ENCODE measurements around the gene OTOS. TPM values are rescaled to one million over a fixed set of nuclear protein-coding genes. Genes with fewer than 3 reads are reported as not detected.

Gene OTOS
- total RNA-seq, 4 donors from 2014 or later = not detected

- no peak for TF ChIP-seq CTCF (IDR thresholded peaks at IDR 0.05)
- no peak for ATAC-seq (ENCODE audit: low FRiP score)
- no peak for DNase-seq (ENCODE audit: low spot score)
Observed at GRCh38 chr2:240168546-240169361, 28.3 kb upstream of the OTOS start.

GRCh38 chr2:240168041-240168440 is 27.6 kb upstream of the OTOS start:
- no peak for ATAC-seq (ENCODE audit: low FRiP score)

GRCh38 chr2:240167588-240167880 is 27.1 kb upstream of the OTOS start:
- no peak for DNase-seq (ENCODE audit: low spot score)

More at GRCh38 chr2:240168041-240168440, 27.6 kb upstream of the OTOS start:
- DNase-seq (ENCODE audit: low spot score) = no peak
- TF ChIP-seq CTCF (IDR thresholded peaks at IDR 0.05) = no peak

GRCh38 chr2:240166761-240167587 is 26.5 kb upstream of the OTOS start:
- TF ChIP-seq CTCF (IDR thresholded peaks at IDR 0.05) = no peak
- ATAC-seq (ENCODE audit: low FRiP score) (no peak), DNase-seq (ENCODE audit: low spot score) (no peak)

More at GRCh38 chr2:240167588-240167880, 27.1 kb upstream of the OTOS start:
- no peak for TF ChIP-seq CTCF (IDR thresholded peaks at IDR 0.05)
- no peak for ATAC-seq (ENCODE audit: low FRiP score)

GRCh38 chr2:240166191-240166590 is 25.7 kb upstream of the OTOS start:
- ATAC-seq (ENCODE audit: low FRiP score) (no peak), DNase-seq (ENCODE audit: low spot score) (no peak)
- no peak for TF ChIP-seq CTCF (IDR thresholded peaks at IDR 0.05)

- DNase-seq (ENCODE audit: low spot score) = no peak
- no peak for TF ChIP-seq CTCF (IDR thresholded peaks at IDR 0.05)
Observed at GRCh38 chr2:240165661-240166060, 25.2 kb upstream of the OTOS start.

More at GRCh38 chr2:240165661-240166060, 25.2 kb upstream of the OTOS start:
- no peak for ATAC-seq (ENCODE audit: low FRiP score)

All from omental fat pad (tissue), 4 donors.